ENCODE measurements around the gene FASN.
A peak's percentile ranks its signal among the peaks of the same experiment; 100 is the strongest.

FASN gene

DNA sequence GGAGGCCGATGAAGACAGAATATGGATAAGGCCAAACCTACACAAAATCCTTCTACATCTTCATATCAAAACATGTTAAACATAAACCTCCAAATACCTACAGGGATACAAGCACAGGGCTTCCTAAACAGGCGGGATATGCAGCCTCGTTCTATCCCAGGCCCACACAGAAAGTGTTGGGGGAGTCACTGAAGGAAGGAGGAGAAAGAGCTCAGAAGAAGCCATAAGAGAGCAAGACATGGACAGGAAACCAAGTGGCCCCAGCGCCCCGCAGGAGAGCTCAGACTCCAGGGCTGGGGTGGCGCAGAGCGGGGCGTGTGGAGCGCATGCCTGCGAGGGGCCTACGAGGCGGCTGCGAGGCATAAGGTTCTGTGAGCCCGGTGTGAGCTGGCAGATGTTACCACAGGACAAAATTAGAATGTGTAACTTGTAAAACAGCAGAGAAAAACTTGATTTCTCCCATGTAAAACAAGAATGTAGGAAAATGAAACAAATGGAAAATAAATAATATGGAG lies 11.0 kb upstream of the FASN start:
- H3K27ac ChIP-seq: peak overlapping the region; percentile 100
- TF ChIP-seq ZFX (IDR thresholded peaks at IDR 0.05): no peak
- TF ChIP-seq, protein P1, sequence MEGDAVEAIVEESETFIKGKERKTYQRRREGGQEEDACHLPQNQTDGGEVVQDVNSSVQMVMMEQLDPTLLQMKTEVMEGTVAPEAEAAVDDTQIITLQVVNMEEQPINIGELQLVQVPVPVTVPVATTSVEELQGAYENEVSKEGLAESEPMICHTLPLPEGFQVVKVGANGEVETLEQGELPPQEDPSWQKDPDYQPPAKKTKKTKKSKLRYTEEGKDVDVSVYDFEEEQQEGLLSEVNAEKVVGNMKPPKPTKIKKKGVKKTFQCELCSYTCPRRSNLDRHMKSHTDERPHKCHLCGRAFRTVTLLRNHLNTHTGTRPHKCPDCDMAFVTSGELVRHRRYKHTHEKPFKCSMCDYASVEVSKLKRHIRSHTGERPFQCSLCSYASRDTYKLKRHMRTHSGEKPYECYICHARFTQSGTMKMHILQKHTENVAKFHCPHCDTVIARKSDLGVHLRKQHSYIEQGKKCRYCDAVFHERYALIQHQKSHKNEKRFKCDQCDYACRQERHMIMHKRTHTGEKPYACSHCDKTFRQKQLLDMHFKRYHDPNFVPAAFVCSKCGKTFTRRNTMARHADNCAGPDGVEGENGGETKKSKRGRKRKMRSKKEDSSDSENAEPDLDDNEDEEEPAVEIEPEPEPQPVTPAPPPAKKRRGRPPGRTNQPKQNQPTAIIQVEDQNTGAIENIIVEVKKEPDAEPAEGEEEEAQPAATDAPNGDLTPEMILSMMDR (conservative IDR thresholded peaks at IDR 0.05): no peak

DNA sequence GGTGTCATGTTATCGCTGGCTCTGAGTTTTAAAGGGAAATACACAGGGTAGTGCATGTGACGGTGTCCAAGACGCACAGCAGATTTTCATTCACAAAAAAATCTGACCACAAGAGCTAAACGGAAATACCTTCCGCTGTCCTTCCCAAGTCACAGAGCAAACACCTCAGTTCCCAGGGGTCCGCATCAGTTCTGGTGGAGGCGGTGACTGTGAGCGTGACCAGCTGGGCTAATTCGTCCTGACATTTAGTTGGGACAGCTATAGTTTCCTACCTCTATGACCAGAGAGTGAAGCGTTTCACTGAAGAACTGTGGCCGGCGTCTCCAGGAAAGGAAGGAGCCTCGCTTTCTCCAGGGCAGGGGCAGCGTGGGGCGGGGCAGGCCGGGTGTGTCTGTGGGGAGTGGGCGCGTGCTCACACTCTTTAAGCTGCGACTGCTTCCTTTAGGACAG lies 10.5 kb upstream of the FASN start:
- TF ChIP-seq, protein P1 (conservative IDR thresholded peaks at IDR 0.05): no peak
- TF ChIP-seq ZFX (IDR thresholded peaks at IDR 0.05): no peak
- peak overlapping the region; percentile 100 for H3K27ac ChIP-seq

DNA sequence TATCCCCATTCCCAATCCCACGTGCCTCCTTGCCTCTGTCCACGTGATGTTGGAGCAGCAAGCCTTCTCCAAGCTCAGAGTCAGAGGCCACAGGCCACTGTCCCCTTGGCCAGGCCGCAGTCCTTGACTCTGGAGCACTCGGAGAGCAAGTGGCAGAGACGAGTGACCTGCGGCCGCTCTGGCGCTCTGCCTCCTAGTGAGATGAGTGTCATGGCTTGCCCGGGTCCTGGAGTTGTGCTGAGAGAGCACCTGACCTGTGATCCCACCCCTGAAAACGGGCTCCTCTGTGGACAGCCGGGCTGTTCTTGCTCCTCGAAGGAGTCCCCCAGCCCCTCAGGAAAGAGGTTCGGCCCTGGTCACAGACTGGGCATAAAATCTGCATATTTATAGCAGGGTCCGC lies 10.0 kb upstream of the FASN start:
- peak overlapping the region; percentile 100 for H3K27ac ChIP-seq
- no peak for TF ChIP-seq ZFX (IDR thresholded peaks at IDR 0.05)
- TF ChIP-seq, protein P1 (conservative IDR thresholded peaks at IDR 0.05): no peak

DNA sequence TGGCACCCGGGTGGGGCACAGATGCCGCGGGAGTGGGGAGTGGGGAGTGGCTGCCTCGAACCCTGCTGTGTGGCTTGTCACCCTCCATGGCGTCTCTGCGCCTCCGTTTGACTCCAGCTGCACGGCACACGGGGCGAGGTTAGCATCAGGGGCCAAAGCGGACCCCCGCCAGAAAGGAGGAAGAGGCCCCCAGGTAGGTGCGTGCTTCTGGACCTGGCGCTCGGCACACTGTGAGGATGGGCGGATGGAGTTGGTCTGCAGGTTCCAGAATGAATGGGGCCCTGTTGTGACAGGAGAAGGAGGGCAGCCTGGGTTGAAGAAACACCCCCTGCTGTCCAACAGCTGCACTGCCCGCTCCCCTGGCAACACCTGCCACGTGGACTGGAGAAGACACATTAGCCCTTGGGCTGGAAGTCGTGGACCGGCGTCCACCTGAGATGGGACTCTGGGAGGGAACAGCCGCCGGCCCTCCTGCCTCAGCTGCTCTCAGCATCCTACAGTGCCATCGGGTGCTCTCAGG lies 9.4 kb upstream of the FASN start:
- H3K27ac ChIP-seq: peak overlapping the region; percentile 100
- TF ChIP-seq ZFX (IDR thresholded peaks at IDR 0.05): no peak
- TF ChIP-seq, protein P1 (conservative IDR thresholded peaks at IDR 0.05): no peak

DNA sequence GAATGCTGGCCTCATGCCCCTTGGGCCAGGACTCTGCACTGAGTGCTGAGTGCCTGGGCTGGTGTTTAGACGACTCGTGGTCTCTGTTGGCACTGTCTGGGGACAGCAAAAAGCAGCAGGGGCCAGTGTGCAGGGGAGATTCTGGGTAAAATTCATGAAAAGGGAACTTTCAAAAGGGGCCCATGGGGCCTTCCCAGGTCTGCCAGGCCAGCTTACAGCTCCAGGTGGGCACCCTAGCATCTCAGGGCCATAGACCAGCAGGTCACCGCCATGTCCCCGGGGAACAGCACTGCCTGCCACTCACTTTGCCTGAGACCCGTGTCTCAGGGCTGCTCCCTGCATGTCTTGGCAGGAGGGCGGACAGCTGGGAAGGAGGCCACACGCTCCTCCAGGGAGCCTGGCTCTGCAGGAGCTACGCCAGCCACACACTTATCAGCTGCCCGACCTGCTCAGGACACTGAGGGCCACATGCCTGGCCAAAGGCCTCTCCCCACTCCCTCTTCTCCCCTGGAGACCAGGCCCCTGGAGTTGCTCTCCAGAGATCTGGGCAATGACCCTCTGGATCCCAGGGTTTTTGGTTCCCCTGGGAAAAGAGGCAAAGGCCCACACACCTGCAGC lies 8.8 kb upstream of the FASN start:
- TF ChIP-seq, protein P1 (conservative IDR thresholded peaks at IDR 0.05): no peak
- TF ChIP-seq ZFX (IDR thresholded peaks at IDR 0.05): peak; percentile 40; the same call in 1 of the 2 replicates
- H3K27ac ChIP-seq: peak overlapping the region; percentile 100

DNA sequence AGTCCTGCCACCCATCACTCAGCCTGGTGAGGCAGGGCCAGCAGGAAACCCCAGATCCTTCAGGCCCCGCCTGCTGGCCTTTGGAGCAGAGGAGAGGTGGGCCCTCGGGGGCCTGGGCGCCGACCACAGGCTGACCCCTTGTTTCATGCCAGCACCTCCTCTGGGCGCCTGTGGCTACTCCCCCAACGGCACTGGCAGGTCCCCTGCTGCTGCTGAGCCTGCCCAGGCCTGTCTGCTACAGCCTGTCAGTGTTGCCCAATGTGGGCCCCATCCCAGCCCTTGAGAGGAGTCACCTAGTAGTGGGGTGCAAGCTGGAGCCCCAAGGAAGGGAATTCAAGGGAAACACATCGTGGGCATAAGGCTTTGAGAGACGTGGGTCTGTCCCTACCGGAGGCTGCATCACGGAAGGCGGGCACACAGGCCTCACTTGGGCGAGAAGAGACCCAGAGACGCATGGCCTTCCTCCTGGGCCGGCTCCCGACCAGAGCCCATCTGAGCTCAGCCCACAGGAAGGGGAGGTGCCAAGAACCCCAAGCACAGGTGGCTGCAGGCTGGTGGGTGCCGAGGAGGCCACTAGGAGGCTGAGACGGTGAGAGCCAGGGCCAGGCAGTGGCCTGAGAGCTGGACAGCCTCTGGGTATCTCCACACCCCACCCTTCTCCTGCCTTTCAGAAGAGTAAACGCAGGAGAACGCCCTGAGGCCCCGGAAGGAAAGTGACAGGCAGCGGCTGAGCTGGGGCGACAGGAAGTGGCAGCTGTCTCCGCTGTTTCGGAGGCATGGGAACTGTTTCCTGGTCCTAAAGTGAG lies 8.0 kb upstream of the FASN start:
- peak overlapping the region; percentile 100 for H3K27ac ChIP-seq
- TF ChIP-seq, protein P1 (conservative IDR thresholded peaks at IDR 0.05): no peak; the same call in 1 of the 2 replicates
- peak; percentile 78; the same call in 1 of the 2 replicates for TF ChIP-seq ZFX (IDR thresholded peaks at IDR 0.05)
